ENCODE results near the gene CCR8.
A peak's percentile ranks its signal among the peaks of the same experiment; 100 is the strongest.

Gene CCR8

GRCh38 chr3:39329493-39329892, at the start of gene CCR8:
Gene CCR8 (plus strand): TSS chr3:39329709. CDS start chr3:39332332, 2,623 bp downstream.
- DNase-seq (ENCODE audit: low read depth): no peak

GRCh38 chr3:39279745-39280517, 49.6 kb upstream of the CCR8 start, which contains the start of gene CX3CR1:
Gene CX3CR1 (minus strand): TSS chr3:39280036. CDS start chr3:39266509, 13,527 bp downstream.
- DNase-seq (ENCODE audit: low read depth): no peak

GRCh38 chr3:39280571-39280970, 48.9 kb upstream of the CCR8 start:
- no peak for DNase-seq (ENCODE audit: low read depth)

- no peak for DNase-seq (ENCODE audit: low read depth)
Observed at GRCh38 chr3:39281533-39281932, 48.0 kb upstream of the CCR8 start.

- no peak for DNase-seq (ENCODE audit: low read depth)
Observed at GRCh38 chr3:39282057-39282456, 47.5 kb upstream of the CCR8 start.

GRCh38 chr3:39284457-39284881, 45.0 kb upstream of the CCR8 start:
- DNase-seq (ENCODE audit: low read depth): no peak

- DNase-seq (ENCODE audit: low read depth): no peak
Observed at GRCh38 chr3:39285332-39285731, 44.2 kb upstream of the CCR8 start.

GRCh38 chr3:39286771-39287170, 42.7 kb upstream of the CCR8 start:
- DNase-seq (ENCODE audit: low read depth): no peak

- no peak for DNase-seq (ENCODE audit: low read depth)
Observed at GRCh38 chr3:39287216-39288164, 42.0 kb upstream of the CCR8 start.

- DNase-seq (ENCODE audit: low read depth): peak; percentile 15
Observed at GRCh38 chr3:39288300-39288808, 41.2 kb upstream of the CCR8 start.

- DNase-seq (ENCODE audit: low read depth): no peak
Observed at GRCh38 chr3:39289107-39289506, 40.4 kb upstream of the CCR8 start.

GRCh38 chr3:39290255-39290654, 39.3 kb upstream of the CCR8 start:
- DNase-seq (ENCODE audit: low read depth): no peak

- no peak for DNase-seq (ENCODE audit: low read depth)
Observed at GRCh38 chr3:39291903-39292329, 37.6 kb upstream of the CCR8 start.

GRCh38 chr3:39292961-39293360, 36.5 kb upstream of the CCR8 start:
- DNase-seq (ENCODE audit: low read depth): no peak

GRCh38 chr3:39294446-39295183, 34.9 kb upstream of the CCR8 start:
- no peak for DNase-seq (ENCODE audit: low read depth)

- no peak for DNase-seq (ENCODE audit: low read depth)
Observed at GRCh38 chr3:39295184-39295775, 34.2 kb upstream of the CCR8 start.

GRCh38 chr3:39296197-39297077, 33.1 kb upstream of the CCR8 start:
- no peak for DNase-seq (ENCODE audit: low read depth)

- DNase-seq (ENCODE audit: low read depth): no peak
Observed at GRCh38 chr3:39299279-39299678, 30.2 kb upstream of the CCR8 start.

- DNase-seq (ENCODE audit: low read depth): no peak
Observed at GRCh38 chr3:39302178-39302577, 27.3 kb upstream of the CCR8 start.

- no peak for DNase-seq (ENCODE audit: low read depth)
Observed at GRCh38 chr3:39313289-39313688, 16.2 kb upstream of the CCR8 start.

Data from GM04503 (cell line).